HG03469 (cell line): Measurements from ENCODE around the gene AP2A2.

Experiments
- ATAC-seq: cut with Tn5 transposase; IDR thresholded peaks from one replicate; pipeline ENCODE4 v1.9.1; 2021; ENCODE audit warnings: mild to moderate bottlenecking, moderate library complexity, moderate number of reproducible peaks; ENCODE audit not compliant: unreplicated experiment

AP2A2 gene

GRCh38 chr11:925496-926301 is at the start of gene AP2A2:
AP2A2 (plus strand) TSS chr11:925870; CDS start chr11:926022, 152 bp downstream.
- peak; percentile 40 for ATAC-seq

- no peak for ATAC-seq
Observed at GRCh38 chr11:876545-876944, 49.1 kb upstream of the AP2A2 start.

- no peak for ATAC-seq
Observed at GRCh38 chr11:877565-877964, 48.1 kb upstream of the AP2A2 start.

- ATAC-seq = no peak
Observed at GRCh38 chr11:880447-880846, 45.2 kb upstream of the AP2A2 start.

- ATAC-seq = no peak
Observed at GRCh38 chr11:882596-882995, 43.1 kb upstream of the AP2A2 start.

GRCh38 chr11:883527-883926 is 42.1 kb upstream of the AP2A2 start:
- no peak for ATAC-seq

- ATAC-seq = no peak
Observed at GRCh38 chr11:884578-885070, 41.0 kb upstream of the AP2A2 start.

GRCh38 chr11:886568-886967 is 39.1 kb upstream of the AP2A2 start:
- no peak for ATAC-seq

- no peak for ATAC-seq
Observed at GRCh38 chr11:887589-887988, 38.1 kb upstream of the AP2A2 start.

GRCh38 chr11:888310-889212 is 37.1 kb upstream of the AP2A2 start:
- no peak for ATAC-seq

GRCh38 chr11:889257-889656 is 36.4 kb upstream of the AP2A2 start:
- no peak for ATAC-seq

- ATAC-seq = no peak
Observed at GRCh38 chr11:889687-890475, 35.8 kb upstream of the AP2A2 start.

GRCh38 chr11:890794-891540 is 34.7 kb upstream of the AP2A2 start:
- ATAC-seq = no peak

- no peak for ATAC-seq
Observed at GRCh38 chr11:893008-893654, 32.5 kb upstream of the AP2A2 start.

GRCh38 chr11:894575-895201 is 31.0 kb upstream of the AP2A2 start:
- no peak for ATAC-seq

GRCh38 chr11:895331-896110 is 30.1 kb upstream of the AP2A2 start:
- ATAC-seq = no peak

- no peak for ATAC-seq
Observed at GRCh38 chr11:897253-898142, 28.2 kb upstream of the AP2A2 start.

GRCh38 chr11:898143-898511 is 27.5 kb upstream of the AP2A2 start:
- no peak for ATAC-seq
